Esophagus squamous epithelium (tissue), 4 donors: ENCODE data around the gene FLT3LG.
"Not testable (repeated sequence)": the region's sequence is repeated elsewhere in the genome, so short reads cannot be mapped to it uniquely, and the experiment has no call there.

ENCODE experiments used
- CTCF ChIP-seq, 6 experiments: fragments of 450-650 bp in 4 of 6; fragments of 200-600 bp in 2 of 6; sonication (generic) in 2 of 6; IDR thresholded peaks; one replicate each; pipeline ENCODE4 v1.5.1; 2016 to 2019; ENCODE audit warnings: antibody characterized with exemption in 6 of 6, mild to moderate bottlenecking in 4 of 6, moderate library complexity in 4 of 6
- POLR2A ChIP-seq, 4 donors: fragments of 450-650 bp; IDR thresholded peaks; one replicate each; pipeline ENCODE4 v1.6.1; 2017; ENCODE audit warnings: antibody characterized with exemption in 4 of 4, mild to moderate bottlenecking in 4 of 4, moderate library complexity in 3 of 4

GRCh38 chr19:49444100-49444700, 29.8 kb upstream of the FLT3LG start:
- TF ChIP-seq CTCF, POLR2A (IDR thresholded peaks at IDR 0.05): not testable (repeated sequence)
